Loucy (cell line): Measurements from ENCODE around the gene CCDC149.

Experiments used
- H2AFZ ChIP-seq: fragments of 200-600 bp; sonication (generic); 2 replicates; pipeline ENCODE4 v1.6.0; 2016; ENCODE audit warnings: antibody characterized with exemption, mild to moderate bottlenecking, low read length, moderate library complexity
- H3F3A ChIP-seq: fragments of 200-600 bp; 2 replicates; pipeline ENCODE4 v1.6.0; 2016; ENCODE audit warnings: antibody characterized with exemption, low read depth, mild to moderate bottlenecking
- H3K27me3 ChIP-seq: fragments of 200-600 bp; sonication (generic); 2 replicates; pipeline ENCODE4 v1.6.1; 2014; ENCODE audit warnings: low read length, mild to moderate bottlenecking; ENCODE audit not compliant: insufficient read depth, poor library complexity, severe bottlenecking
- H3K36me3 ChIP-seq: fragments of 200-600 bp; sonication (generic); 2 replicates; pipeline ENCODE4 v1.6.1; 2016; ENCODE audit warnings: low read length; ENCODE audit not compliant: insufficient read depth
- H3K4me1 ChIP-seq: fragments of 200-600 bp; sonication (generic); 2 replicates; pipeline ENCODE4 v1.5.1; 2014; ENCODE audit warnings: low read length, mild to moderate bottlenecking; ENCODE audit not compliant: insufficient read depth, poor library complexity, severe bottlenecking
- H3K4me2 ChIP-seq: fragments of 200-600 bp; sonication (generic); 2 replicates; pipeline ENCODE4 v1.6.0; 2014; ENCODE audit warnings: antibody characterized with exemption, low read length, low read depth, mild to moderate bottlenecking; ENCODE audit not compliant: poor library complexity, severe bottlenecking
- H3K4me3 ChIP-seq: fragments of 200-600 bp; sonication (generic); 2 replicates; pipeline ENCODE4 v1.5.1; 2014; ENCODE audit warnings: low read length, mild to moderate bottlenecking, mixed read lengths; ENCODE audit not compliant: poor library complexity, severe bottlenecking
- H3K79me2 ChIP-seq: fragments of 200-600 bp; sonication (generic); 2 replicates; pipeline ENCODE4 v1.6.1; 2014; ENCODE audit warnings: low read length; ENCODE audit not compliant: insufficient read depth
- H3K9ac ChIP-seq: fragments of 200-600 bp; sonication (generic); 2 replicates; pipeline ENCODE4 v1.6.0; 2014; ENCODE audit warnings: mild to moderate bottlenecking, low read depth, low read length, moderate library complexity; ENCODE audit not compliant: poor library complexity, severe bottlenecking
- H3K9me2 ChIP-seq: fragments of 200-600 bp; sonication (generic); replicated peaks from 2 replicates; pipeline ENCODE4 v1.6.1; 2016; ENCODE audit warnings: low read depth, low read length, mixed read lengths
- H3K9me3 ChIP-seq: fragments of 200-600 bp; sonication (generic); 2 replicates; pipeline ENCODE4 v1.6.1; 2014; ENCODE audit warnings: mild to moderate bottlenecking, antibody characterized with exemption, low read length, low read depth; ENCODE audit not compliant: insufficient read depth
- H4K20me1 ChIP-seq: fragments of 200-600 bp; sonication (generic); 2 replicates; pipeline ENCODE4 v1.6.0; 2014; ENCODE audit warnings: antibody characterized with exemption, low read length, mild to moderate bottlenecking; ENCODE audit not compliant: insufficient read depth, poor library complexity, severe bottlenecking
- CTCF ChIP-seq: fragments of 200-600 bp; sonication (generic); conservative IDR thresholded peaks from 2 replicates; pipeline ENCODE4 v1.5.1; 2014; ENCODE audit warnings: mild to moderate bottlenecking, antibody characterized with exemption, low read length
- EZH2phosphoT487 ChIP-seq: fragments of 200-600 bp; IDR thresholded peaks from 2 replicates; pipeline ENCODE4 v1.6.1; 2018; ENCODE audit warnings: antibody characterized with exemption, mild to moderate bottlenecking, moderate library complexity, borderline replicate concordance

Gene CCDC149

GRCh38 chr4:24840362-24840761, 72.5 kb downstream of the CCDC149 start:
- Histone ChIP-seq H3K9me2 (no peaks in the 10 kb centered on the region), H2AFZ (no peak overlapping the region), H3F3A (no peaks in the 10 kb centered on the region), H3K4me2 (no peak overlapping the region), H3K4me1 (no peaks in the 10 kb centered on the region), H3K79me2 (no peaks in the 10 kb centered on the region), H3K27me3 (no peaks in the 10 kb centered on the region), H3K9ac (no peak overlapping the region), H4K20me1 (no peaks in the 10 kb centered on the region), H3K4me3 (no peak overlapping the region), H3K9me3 (no peaks in the 10 kb centered on the region; the same call in 1 of the 2 replicates), H3K36me3 (no peaks in the 10 kb centered on the region)
- TF ChIP-seq CTCF, result no peak
- no peak for TF ChIP-seq EZH2phosphoT487

- Histone ChIP-seq H3F3A (no peaks in the 10 kb centered on the region), H3K9ac (no peak overlapping the region), H3K9me2 (no peaks in the 10 kb centered on the region), H3K27me3 (no peaks in the 10 kb centered on the region), H2AFZ (no peak overlapping the region), H3K79me2 (no peaks in the 10 kb centered on the region), H4K20me1 (no peaks in the 10 kb centered on the region), H3K9me3 (no peaks in the 10 kb centered on the region; the same call in 1 of the 2 replicates), H3K36me3 (no peaks in the 10 kb centered on the region), H3K4me1 (no peaks in the 10 kb centered on the region), H3K4me3 (no peak overlapping the region), H3K4me2 (no peak overlapping the region)
- no peak for TF ChIP-seq EZH2phosphoT487
- TF ChIP-seq CTCF, result no peak
These were observed 75.1 kb downstream of the CCDC149 start for GRCh38 chr4:24837781-24838180.

- H3K9me3 ChIP-seq, result no peaks in the 10 kb centered on the region; the same call in 1 of the 2 replicates
- no peaks in the 10 kb centered on the region for H4K20me1 ChIP-seq
- H3K4me2 ChIP-seq, result no peak overlapping the region
- H3K9ac ChIP-seq, result no peak overlapping the region
- no peaks in the 10 kb centered on the region for H3K9me2 ChIP-seq
- H2AFZ ChIP-seq, result no peak overlapping the region
- H3K36me3 ChIP-seq, result no peaks in the 10 kb centered on the region
- no peaks in the 10 kb centered on the region for H3K79me2 ChIP-seq
- H3K4me1 ChIP-seq, result no peaks in the 10 kb centered on the region
- H3F3A ChIP-seq, result no peaks in the 10 kb centered on the region
- TF ChIP-seq EZH2phosphoT487 (no peak), CTCF (no peak)
- no peaks in the 10 kb centered on the region for H3K27me3 ChIP-seq
- H3K4me3 ChIP-seq, result no peak overlapping the region
These were observed 75.5 kb downstream of the CCDC149 start for GRCh38 chr4:24837336-24837735.
